GM23338 (cell line): Measurements from ENCODE around the gene MDGA2. TPM values are rescaled to one million over a fixed set of nuclear protein-coding genes. Genes with fewer than 3 reads are reported as not detected.

Experiments used
- ATAC-seq: fragments of 200-7000 bp; cut with Tn5 transposase; 3 replicates; pipeline ENCODE4 v1.9.1; 2020
- DNase-seq: peaks from one replicate; pipeline ENCODE4 v3.0.0-alpha.2; 2015; ENCODE audit warnings: low spot score
- H2AFZ ChIP-seq: fragments of 200-600 bp; sonication (generic); 2 replicates; pipeline ENCODE4 v1.8.0; 2016; ENCODE audit warnings: antibody characterized with exemption, mild to moderate bottlenecking, moderate library complexity
- H3F3A ChIP-seq: fragments of 200-600 bp; sonication (generic); replicated peaks from 2 replicates; pipeline ENCODE4 v1.8.0; 2017; ENCODE audit warnings: antibody characterized with exemption, mixed run types, low read depth
- H3K27ac ChIP-seq: fragments of 200-600 bp; sonication (generic); 2 replicates; pipeline ENCODE4 v1.6.1; 2016; ENCODE audit warnings: low read depth
- H3K27me3 ChIP-seq: fragments of 200-600 bp; sonication (generic); 2 replicates; pipeline ENCODE4 v1.8.0; 2016; ENCODE audit warnings: mild to moderate bottlenecking, mixed run types, moderate library complexity; ENCODE audit not compliant: insufficient read depth
- H3K36me3 ChIP-seq: fragments of 200-600 bp; sonication (generic); 2 replicates; pipeline ENCODE4 v1.8.0; 2016; ENCODE audit warnings: mild to moderate bottlenecking; ENCODE audit not compliant: insufficient read depth
- H3K4me1 ChIP-seq: fragments of 200-600 bp; sonication (generic); 2 replicates; pipeline ENCODE4 v1.8.0; 2016; ENCODE audit warnings: mild to moderate bottlenecking, moderate library complexity; ENCODE audit not compliant: insufficient read depth
- H3K4me2 ChIP-seq: fragments of 200-600 bp; sonication (generic); 2 replicates; pipeline ENCODE4 v1.7.1; 2017; ENCODE audit warnings: mixed run types
- H3K4me3 ChIP-seq: fragments of 200-600 bp; sonication (generic); 2 replicates; pipeline ENCODE4 v1.6.1; 2016; ENCODE audit warnings: mixed run types
- H3K79me2 ChIP-seq: fragments of 200-600 bp; sonication (generic); replicated peaks from 2 replicates; pipeline ENCODE4 v1.8.0; 2017; ENCODE audit warnings: mild to moderate bottlenecking; ENCODE audit not compliant: insufficient read depth
- H3K9me2 ChIP-seq: fragments of 200-600 bp; sonication (generic); 2 replicates; pipeline ENCODE4 v1.8.0; 2017; ENCODE audit not compliant: insufficient read depth
- H4K20me1 ChIP-seq: fragments of 200-600 bp; sonication (generic); replicated peaks from 2 replicates; pipeline ENCODE4 v1.8.0; 2017; ENCODE audit warnings: mild to moderate bottlenecking; ENCODE audit not compliant: insufficient read depth
- H3K27ac Mint-ChIP-seq: 2 replicates; pipeline ENCODE4 v1.8.0; 2020; ENCODE audit warnings: inconsistent platforms, mild to moderate bottlenecking, moderate library complexity, mixed read lengths
- H3K27me3 Mint-ChIP-seq: 3 replicates; pipeline ENCODE4 v1.8.0; 2022; ENCODE audit warnings: low read depth, mild to moderate bottlenecking, moderate library complexity, mixed read lengths, inconsistent platforms; ENCODE audit not compliant: insufficient read depth, poor library complexity
- H3K36me3 Mint-ChIP-seq: 3 replicates; pipeline ENCODE4 v1.8.0; 2021; ENCODE audit warnings: low read depth, mild to moderate bottlenecking, inconsistent platforms, moderate library complexity, mixed read lengths
- H3K4me1 Mint-ChIP-seq: 3 replicates; pipeline ENCODE4 v1.8.0; 2020; ENCODE audit warnings: mild to moderate bottlenecking, inconsistent platforms, mixed read lengths
- H3K4me3 Mint-ChIP-seq: 3 replicates; pipeline ENCODE4 v1.8.0; 2021; ENCODE audit warnings: moderate library complexity, mild to moderate bottlenecking, inconsistent platforms, mixed read lengths
- H3K9me3 Mint-ChIP-seq: 3 replicates; pipeline ENCODE4 v1.8.0; 2020; ENCODE audit warnings: moderate library complexity, mild to moderate bottlenecking, inconsistent platforms, mixed read lengths
- CREB1 ChIP-seq: fragments of 250-450 bp; sonication (Bioruptor Pico); IDR thresholded peaks from 2 replicates; pipeline ENCODE4 v1.5.0; 2020; ENCODE audit warnings: low read depth, mild to moderate bottlenecking, moderate library complexity
- CTCF ChIP-seq, 2 experiments: fragments of 200-600 bp in 1 of 2; sonication (generic) in 1 of 2; conservative IDR thresholded peaks; 2 replicates each; pipeline versions ENCODE4 v1.5.1 to v1.6.1; 2016 to 2017; ENCODE audit warnings: antibody characterized with exemption in 2 of 2, low read depth in 2 of 2, mild to moderate bottlenecking in 2 of 2, moderate library complexity in 1 of 2
- ETS1 ChIP-seq: IDR thresholded peaks from 2 replicates; pipeline ENCODE4 v1.6.1; 2016; ENCODE audit warnings: antibody characterized with exemption
- EZH2 ChIP-seq: fragments of 200-600 bp; sonication (generic); IDR thresholded peaks from one replicate; pipeline ENCODE4 v1.8.0; 2017; ENCODE audit warnings: antibody characterized with exemption, mild to moderate bottlenecking, low read depth; ENCODE audit not compliant: unreplicated experiment
- NANOG ChIP-seq: IDR thresholded peaks from 2 replicates; pipeline ENCODE4 v1.6.1; 2016; ENCODE audit warnings: antibody characterized with exemption, borderline replicate concordance
- POLR2AphosphoS5 ChIP-seq: IDR thresholded peaks from 2 replicates; pipeline ENCODE4 v1.6.1; 2016; ENCODE audit warnings: antibody characterized with exemption, low read depth
- STAT1 ChIP-seq: IDR thresholded peaks from one replicate; pipeline ENCODE4 v1.6.1; 2016; ENCODE audit warnings: antibody characterized with exemption; ENCODE audit not compliant: unreplicated experiment
- ZNF114 ChIP-seq: fragments of 250-450 bp; sonication (Bioruptor Pico); IDR thresholded peaks from 2 replicates; pipeline ENCODE4 v1.5.0; 2020; ENCODE audit warnings: mild to moderate bottlenecking, moderate library complexity
- ZNF462 ChIP-seq: fragments of 250-450 bp; sonication (Bioruptor Pico); IDR thresholded peaks from 2 replicates; pipeline ENCODE4 v1.5.0; 2020; ENCODE audit warnings: mild to moderate bottlenecking, moderate library complexity
- polyA plus RNA-seq: library from polyadenylated mRNA; unstranded; fragments of >200 nt; fragmentation: Nextera tagmentation; extraction: Ambion mirVana; gene quantifications from 2 replicates; pipeline ENCODE4 v1.2.1, GENCODE V29; 2016
- total RNA-seq: library from RNA; depleted of rRNA; stranded (reverse); fragments of >200 nt; shearing (Covaris generic); gene quantifications from 2 replicates; pipeline ENCODE4 v1.2.3, GENCODE V29; 2014

MDGA2 gene
- total and polyA plus RNA-seq, 2 experiments from 2014 or later: 0.68 to 1.7 TPM

- no peaks in the 10 kb centered on the region for H3F3A ChIP-seq
- no peaks in the 10 kb centered on the region for H4K20me1 ChIP-seq
- Mint-ChIP-seq H3K27me3 (no peaks in the 10 kb centered on the region), H3K9me3 (peaks cover 25% of the 10 kb centered on the region), H3K27ac (no peak overlapping the region), H3K36me3 (peaks cover 13% of the 10 kb centered on the region; the same call in 2 of the 3 replicates), H3K4me3 (no peak overlapping the region), H3K4me1 (no peaks in the 10 kb centered on the region)
- H3K79me2 ChIP-seq: no peaks in the 10 kb centered on the region
- no peak for ATAC-seq
- no peak overlapping the region for H3K4me2 ChIP-seq
- H3K36me3 ChIP-seq: no peaks in the 10 kb centered on the region
- H3K4me1 ChIP-seq: no peaks in the 10 kb centered on the region
- H3K9me2 ChIP-seq: no peaks in the 10 kb centered on the region
- H3K27me3 ChIP-seq: no peaks in the 10 kb centered on the region
- DNase-seq: peak; percentile 27
- no peak overlapping the region for H3K27ac ChIP-seq
- no peak overlapping the region for H3K4me3 ChIP-seq
- H2AFZ ChIP-seq: no peak overlapping the region
- TF ChIP-seq ETS1: no peak
- peak in 1 of 2 experiments; percentile 43; a peak in 3 of 4 replicates for TF ChIP-seq CTCF (conservative IDR thresholded peaks at IDR 0.05; ENCODE audit: low read depth in 2 of 2)
These were observed 724.3 kb downstream of the MDGA2 start for GRCh38 chr14:46951103-46951502.

- Histone ChIP-seq H3K36me3 (no peaks in the 10 kb centered on the region), H2AFZ (no peak overlapping the region), H3K27ac (no peak overlapping the region), H3K4me1 (no peaks in the 10 kb centered on the region), H3K9me2 (no peaks in the 10 kb centered on the region), H3K4me3 (no peak overlapping the region), H3K4me2 (no peak overlapping the region), H3F3A (no peaks in the 10 kb centered on the region), H4K20me1 (no peaks in the 10 kb centered on the region), H3K79me2 (no peaks in the 10 kb centered on the region), H3K27me3 (no peaks in the 10 kb centered on the region)
- ATAC-seq (no peak), DNase-seq (no peak)
- peaks cover 13% of the 10 kb centered on the region; the same call in 2 of the 3 replicates for H3K36me3 Mint-ChIP-seq
- H3K27ac Mint-ChIP-seq: no peak overlapping the region
- peaks cover 7% of the 10 kb centered on the region; the same call in 2 of the 3 replicates for H3K4me1 Mint-ChIP-seq
- H3K4me3 Mint-ChIP-seq: no peak overlapping the region
- peaks cover 17% of the 10 kb centered on the region for H3K9me3 Mint-ChIP-seq
- no peaks in the 10 kb centered on the region for H3K27me3 Mint-ChIP-seq
- no peak for TF ChIP-seq STAT1
- TF ChIP-seq EZH2: no peak
- no peak for TF ChIP-seq POLR2AphosphoS5
- no peak for TF ChIP-seq NANOG
- no peak for TF ChIP-seq ZNF462
- TF ChIP-seq CTCF (conservative IDR thresholded peaks at IDR 0.05; ENCODE audit: low read depth in 2 of 2): no peak
- TF ChIP-seq CREB1 (CRISPR knock-in tag): no peak
- no peak for TF ChIP-seq ETS1
- TF ChIP-seq ZNF114 (CRISPR knock-in tag): no peak
These were observed 734.8 kb downstream of the MDGA2 start for GRCh38 chr14:46940611-46941010.
